ENCODE measurements around the gene MSI2.
"Not testable (repeated sequence)": the region's sequence is repeated elsewhere in the genome, so short reads cannot be mapped to it uniquely, and the experiment has no call there.

Gene MSI2

GRCh38 chr17:57490111-57490845 lies 234.0 kb downstream of the MSI2 start:
- no peak for DNase-seq

GRCh38 chr17:57490890-57491289 lies 234.6 kb downstream of the MSI2 start:
- DNase-seq = no peak

GRCh38 chr17:57493171-57493570 lies 236.8 kb downstream of the MSI2 start:
- peak; percentile 27 for DNase-seq

- no peak for DNase-seq
These were observed 237.3 kb downstream of the MSI2 start for GRCh38 chr17:57493625-57494024.

GRCh38 chr17:57494443-57494842 lies 238.1 kb downstream of the MSI2 start:
- DNase-seq = no peak

GRCh38 chr17:57495771-57496170 lies 239.4 kb downstream of the MSI2 start:
- no peak for DNase-seq

GRCh38 chr17:57496382-57496781 lies 240.1 kb downstream of the MSI2 start:
- DNase-seq = no peak

- DNase-seq = no peak
These were observed 242.1 kb downstream of the MSI2 start for GRCh38 chr17:57498443-57498842.

- not testable (repeated sequence) for DNase-seq
These were observed 242.9 kb downstream of the MSI2 start for GRCh38 chr17:57499221-57499620.

GRCh38 chr17:57499648-57500049 lies 243.3 kb downstream of the MSI2 start:
- no peak for DNase-seq

GRCh38 chr17:57501016-57501415 lies 244.7 kb downstream of the MSI2 start:
- DNase-seq = no peak

- DNase-seq = no peak
These were observed 245.7 kb downstream of the MSI2 start for GRCh38 chr17:57502022-57502421.

- DNase-seq = no peak
These were observed 246.5 kb downstream of the MSI2 start for GRCh38 chr17:57502811-57503241.

- DNase-seq = no peak
These were observed 247.9 kb downstream of the MSI2 start for GRCh38 chr17:57504208-57504607.

- DNase-seq = no peak
These were observed 249.8 kb downstream of the MSI2 start for GRCh38 chr17:57505841-57506773.

GRCh38 chr17:57506774-57507127 lies 250.4 kb downstream of the MSI2 start:
- DNase-seq = no peak

- DNase-seq = no peak
These were observed 251.5 kb downstream of the MSI2 start for GRCh38 chr17:57507828-57508227.

GRCh38 chr17:57508671-57509070 lies 252.3 kb downstream of the MSI2 start:
- no peak for DNase-seq

- DNase-seq = no peak
These were observed 255.3 kb downstream of the MSI2 start for GRCh38 chr17:57511475-57512123.

GRCh38 chr17:57512258-57512657 lies 255.9 kb downstream of the MSI2 start:
- no peak for DNase-seq

GRCh38 chr17:57512691-57513090 lies 256.4 kb downstream of the MSI2 start:
- DNase-seq = peak; percentile 6

GRCh38 chr17:57513569-57513968 lies 257.2 kb downstream of the MSI2 start:
- DNase-seq = no peak

- no peak for DNase-seq
These were observed 258.3 kb downstream of the MSI2 start for GRCh38 chr17:57514614-57515013.

Data from inflammatory macrophage treated with lipopolysaccharide for 4 hours (primary cell).